Stimulated activated CD4-positive, alpha-beta T cell treated with anti-CD3 and anti-CD28 coated beads, Interleukin-2, amount 100 ng/mL, for 24 hours (primary cell): ENCODE measurements around the gene MAT1A.

ENCODE experiments used
- DNase-seq, 2 donors: peaks; one replicate each; pipeline ENCODE4 v3.0.0-alpha.2; 2020

The MAT1A gene

DNA sequence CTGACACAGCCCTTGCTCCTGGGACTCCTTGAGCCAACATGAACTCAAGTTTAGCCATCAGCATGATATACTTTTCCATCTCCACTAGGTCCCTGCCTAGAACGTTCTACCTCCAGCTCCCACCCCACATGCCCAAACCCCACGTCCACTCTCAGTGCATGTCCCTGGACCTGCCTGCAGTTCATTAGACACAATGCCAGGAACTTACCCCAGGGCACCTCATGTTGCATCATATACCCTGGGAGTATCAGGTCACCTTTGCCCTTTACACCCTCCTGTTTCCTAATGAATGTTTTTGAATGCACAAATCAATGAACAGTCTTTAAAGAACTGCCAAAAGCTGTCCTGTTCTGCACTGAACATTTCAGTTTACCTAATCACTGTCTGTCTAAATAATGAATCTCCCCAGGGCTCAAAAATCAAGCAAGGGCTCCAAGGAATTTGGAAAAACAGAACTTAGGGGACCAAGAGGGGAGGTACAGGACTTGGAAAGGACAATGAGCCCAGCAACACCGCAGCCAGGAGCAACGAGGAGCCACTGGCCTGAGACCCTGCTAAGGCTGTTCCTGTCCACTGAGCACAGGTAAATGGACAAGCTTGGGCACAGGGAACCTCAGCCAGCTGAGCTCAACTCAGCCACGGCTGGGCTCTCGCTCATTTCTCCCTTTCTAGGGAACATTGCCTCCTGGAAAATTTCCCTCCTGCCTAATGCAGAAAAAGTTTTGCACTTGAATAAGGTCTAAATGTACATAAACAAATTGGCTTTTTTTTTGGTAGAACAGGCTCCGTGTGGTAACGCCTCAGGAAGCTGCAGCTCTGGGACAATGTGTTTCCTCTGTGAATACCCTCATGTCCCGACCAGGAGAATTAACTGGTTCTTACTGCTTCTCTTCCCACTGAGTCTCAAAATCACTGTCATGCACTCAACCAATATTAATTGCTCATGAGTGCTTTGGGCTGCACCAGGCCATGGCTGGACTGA is 7.4 kb downstream of the MAT1A start:
- DNase-seq = no peak

- DNase-seq = no peak
Observed at GRCh38 chr10:80281292-80281691, 8.2 kb downstream of the MAT1A start.

DNA sequence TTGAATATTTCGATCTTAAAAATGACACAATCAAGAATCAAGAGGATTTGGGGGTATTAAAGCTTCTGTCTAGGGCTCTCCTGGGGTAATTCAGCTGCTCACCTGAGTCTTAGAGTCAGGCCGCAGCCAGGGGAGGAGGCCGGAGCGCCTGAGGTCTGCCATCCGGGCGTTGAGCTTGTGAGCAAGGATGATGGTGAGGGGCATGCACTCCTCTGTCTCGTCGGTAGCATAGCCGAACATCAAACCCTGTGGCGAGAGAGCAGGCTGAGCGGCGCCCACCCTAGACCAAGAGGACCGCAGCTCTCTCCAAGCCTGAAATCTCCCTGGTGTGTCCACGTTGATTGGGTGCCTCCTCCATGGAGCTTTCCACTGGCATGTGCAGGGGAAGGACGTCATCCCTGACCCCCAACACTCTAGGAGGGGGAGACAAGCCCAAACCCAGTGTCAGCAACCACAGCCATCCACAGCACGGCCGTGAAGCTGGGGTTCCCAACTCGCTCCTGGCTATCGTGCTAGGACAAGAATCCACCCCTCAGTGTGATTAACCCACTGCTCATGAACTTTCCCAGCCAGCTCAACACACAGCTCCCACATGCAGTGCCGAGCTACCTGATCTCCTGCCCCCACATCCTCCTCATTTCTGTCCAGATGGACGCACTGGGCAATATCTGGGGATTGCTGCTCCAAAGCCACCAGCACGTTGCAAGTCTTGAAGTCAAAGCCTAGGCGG is 9.2 kb downstream of the MAT1A start:
- no peak for DNase-seq

GRCh38 chr10:80279146-80279545 is 10.3 kb downstream of the MAT1A start:
- no peak for DNase-seq

DNA sequence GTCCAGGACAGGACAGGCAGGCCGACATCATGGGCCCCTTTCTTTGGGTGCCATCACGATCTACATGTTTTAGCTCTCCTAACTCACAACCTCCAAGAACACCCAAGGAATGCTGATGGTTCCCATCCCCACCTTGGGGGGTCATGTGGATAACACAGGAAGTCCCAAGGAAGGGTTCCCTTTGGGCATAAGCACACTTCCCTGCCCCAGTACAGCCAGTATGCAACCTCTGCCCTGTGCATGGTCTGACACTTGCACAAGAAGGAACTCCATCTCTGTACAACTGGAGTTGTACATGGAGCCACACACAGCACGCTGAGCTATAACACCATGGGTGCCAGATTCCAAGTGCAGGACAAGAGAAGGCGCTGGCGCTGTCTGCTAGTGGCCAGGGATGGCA is 11.0 kb downstream of the MAT1A start:
- DNase-seq = no peak

DNA sequence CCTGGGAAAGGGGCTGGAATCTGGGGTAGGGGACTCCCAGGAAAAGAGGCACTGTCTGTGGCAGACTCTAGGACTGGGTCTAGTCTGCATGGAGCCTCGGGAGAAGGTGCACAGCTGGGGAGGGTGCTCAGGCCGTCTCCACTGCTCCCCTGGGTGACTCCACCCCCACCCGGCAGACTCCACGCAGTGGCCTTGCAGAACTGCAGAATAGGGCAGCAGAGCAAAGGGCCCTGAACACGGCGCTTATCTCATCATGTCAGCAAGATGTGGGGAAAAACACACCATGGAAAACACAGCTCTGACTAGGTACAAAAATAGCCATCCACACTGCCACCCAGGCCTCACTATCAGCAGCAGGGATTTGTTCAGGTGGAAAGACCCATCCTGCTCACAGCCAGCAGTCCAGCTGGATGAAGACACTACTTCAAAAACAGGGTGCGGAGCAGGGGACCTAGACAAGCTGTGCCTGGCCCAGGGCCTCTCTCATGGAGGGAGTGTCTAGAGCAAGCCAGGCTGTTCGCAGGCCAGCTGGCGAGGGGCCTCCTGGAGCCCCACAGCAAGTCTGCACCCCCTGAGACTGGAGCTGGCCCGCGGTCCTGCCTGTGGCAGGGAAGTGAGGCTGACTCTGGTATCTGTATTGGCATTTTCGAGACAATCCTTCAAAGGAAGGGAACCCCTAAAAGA is 11.7 kb downstream of the MAT1A start:
- no peak for DNase-seq

DNA sequence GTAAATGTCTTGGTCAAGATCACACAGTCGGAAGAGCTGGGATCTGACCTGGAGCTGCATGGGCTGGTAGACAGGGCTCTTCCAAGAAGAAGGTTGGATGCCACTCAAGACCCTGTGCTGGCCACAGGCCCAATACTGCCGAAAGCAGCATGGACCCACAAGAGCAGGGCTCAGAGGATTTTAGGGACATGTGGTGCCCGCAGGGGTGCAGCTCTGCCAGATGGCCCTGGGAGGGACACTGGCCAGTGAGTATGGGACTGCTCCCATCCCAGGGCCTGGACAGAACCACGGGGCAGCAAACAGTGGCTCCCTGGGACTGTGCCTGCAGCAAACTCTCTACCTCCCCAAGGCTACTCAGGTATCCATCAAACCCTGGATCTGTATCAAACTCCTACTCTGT is 12.4 kb downstream of the MAT1A start:
- DNase-seq = no peak

GRCh38 chr10:80276335-80276734 is 13.1 kb downstream of the MAT1A start:
- DNase-seq = no peak

DNA sequence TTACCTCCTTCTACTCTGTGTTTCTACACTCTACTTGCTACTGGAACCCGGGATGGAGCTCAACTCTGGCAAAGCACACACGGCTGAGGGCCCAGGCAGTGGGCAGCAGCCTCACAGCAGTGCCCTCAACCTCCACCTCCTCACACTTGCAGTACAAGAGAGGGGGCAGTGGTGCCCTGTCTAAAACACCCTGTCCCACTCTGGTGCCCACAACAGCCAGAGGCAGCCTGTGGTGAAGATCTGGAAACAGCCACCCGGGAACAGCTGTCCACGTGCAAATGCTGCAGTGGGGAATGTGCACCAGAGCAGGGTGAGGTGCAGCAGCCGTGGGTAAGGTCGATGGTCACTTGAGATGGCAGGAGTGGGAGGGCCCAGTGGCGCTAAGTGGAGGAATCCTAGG is 13.7 kb downstream of the MAT1A start:
- no peak for DNase-seq

DNA sequence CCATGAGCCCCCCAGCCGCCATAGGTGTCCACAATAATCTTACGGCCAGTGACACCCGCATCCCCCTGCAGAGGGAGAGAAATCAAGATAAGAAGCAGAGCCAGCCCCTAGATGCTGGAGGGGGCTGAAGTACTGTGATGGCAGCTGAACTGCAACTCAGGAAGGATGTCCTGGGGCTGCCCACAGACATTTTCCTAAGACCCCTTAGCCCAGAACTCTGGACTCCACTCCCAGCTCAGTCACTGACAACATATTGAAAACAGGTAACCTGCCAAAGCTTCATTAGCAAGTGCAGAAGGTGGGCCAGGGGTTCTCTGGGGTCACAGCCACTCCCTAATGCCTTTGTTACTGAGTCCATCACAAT is 14.3 kb downstream of the MAT1A start:
- no peak for DNase-seq

DNA sequence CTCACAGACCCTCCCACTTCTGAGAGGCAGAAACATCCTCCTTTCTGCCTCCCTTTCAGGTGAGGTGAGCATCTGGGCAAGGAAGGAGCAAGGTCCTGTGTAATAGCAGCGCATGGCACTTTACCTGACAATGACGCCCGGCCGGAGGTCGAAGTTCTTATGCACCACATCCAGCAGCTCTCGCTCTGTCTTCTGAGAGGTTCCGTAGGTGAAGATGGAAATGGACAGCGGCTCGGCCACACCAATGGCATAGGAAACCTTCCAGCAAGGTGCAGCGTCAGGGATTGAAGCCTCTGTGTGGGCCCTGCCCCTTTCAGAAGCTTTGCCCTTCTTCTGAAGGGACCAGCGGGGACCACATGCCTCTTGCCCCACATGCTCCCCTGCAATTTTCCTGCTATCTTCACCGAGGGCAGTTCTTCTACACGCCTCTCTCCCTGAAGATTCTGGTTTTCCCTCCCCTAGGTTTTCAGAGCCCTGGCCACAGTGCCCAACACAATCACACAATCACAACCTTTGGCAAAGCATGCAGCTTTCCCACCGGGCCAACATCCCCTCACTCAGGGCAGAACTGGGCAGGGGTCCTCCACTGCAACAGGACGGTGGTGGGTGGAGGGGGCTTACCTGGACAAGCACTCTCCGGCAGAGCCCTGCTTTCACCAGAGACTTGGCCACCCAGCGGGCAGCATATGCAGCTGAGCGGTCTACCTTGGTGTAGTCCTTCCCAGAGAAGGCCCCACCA is 14.9 kb downstream of the MAT1A start:
- no peak for DNase-seq

DNA sequence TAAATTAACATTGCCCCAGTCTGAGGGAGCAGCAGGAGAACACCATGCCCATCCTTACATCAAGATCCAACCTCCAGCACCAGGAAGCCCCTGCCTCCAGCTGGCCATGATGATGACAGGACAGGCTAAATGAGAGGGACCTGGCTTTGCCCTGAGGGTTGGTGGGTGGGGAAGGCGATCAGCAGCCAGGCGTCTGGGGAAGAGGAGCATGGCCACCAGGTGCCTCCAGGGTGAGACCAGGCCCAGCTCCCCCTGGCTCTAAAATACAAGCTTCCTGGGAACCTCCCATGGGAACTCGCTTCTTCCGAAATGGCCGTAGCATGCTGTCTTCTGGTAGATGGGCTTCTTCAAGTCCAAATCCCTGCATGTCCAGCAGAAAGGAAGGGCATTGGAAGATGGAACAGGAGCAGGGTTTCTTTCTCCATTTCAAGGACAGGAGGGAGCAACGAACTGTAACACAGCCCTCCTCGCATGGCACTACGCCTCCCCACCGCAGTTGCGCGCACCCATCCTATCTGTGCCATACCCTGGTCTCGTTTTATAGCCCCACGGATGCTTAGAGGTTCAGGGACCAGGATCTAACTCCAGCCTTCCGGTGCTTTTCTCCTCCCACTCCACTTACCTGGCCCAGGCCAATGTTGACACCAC is 15.8 kb downstream of the MAT1A start:
- no peak for DNase-seq

- no peak for DNase-seq
Observed at GRCh38 chr10:80272793-80273522, 16.5 kb downstream of the MAT1A start.

DNA sequence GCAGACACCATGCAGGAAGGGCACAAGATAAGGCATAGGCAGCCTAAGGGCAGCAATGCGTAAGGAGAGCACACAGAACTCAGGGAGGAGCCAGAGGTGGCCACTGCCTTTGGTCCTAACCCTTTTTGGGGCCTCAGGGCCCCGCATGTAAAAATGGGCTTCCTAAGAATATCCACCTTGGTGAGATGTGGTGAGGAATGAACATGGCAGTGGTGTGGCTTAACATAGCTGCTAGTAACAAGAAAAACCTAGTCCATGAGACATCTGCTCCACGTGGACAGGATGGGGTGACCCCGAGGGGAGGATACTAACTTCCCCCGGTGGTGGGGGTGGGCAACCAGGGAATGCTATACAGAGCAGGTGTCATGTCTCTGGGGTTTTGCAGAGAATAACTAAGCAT is 18.0 kb downstream of the MAT1A start:
- no peak for DNase-seq

- no peak for DNase-seq
Observed at GRCh38 chr10:80270887-80271286, 18.6 kb downstream of the MAT1A start.

GRCh38 chr10:80268938-80269588 is 20.4 kb downstream of the MAT1A start:
- no peak for DNase-seq

GRCh38 chr10:80268266-80268665 is 21.2 kb downstream of the MAT1A start:
- no peak for DNase-seq

DNA sequence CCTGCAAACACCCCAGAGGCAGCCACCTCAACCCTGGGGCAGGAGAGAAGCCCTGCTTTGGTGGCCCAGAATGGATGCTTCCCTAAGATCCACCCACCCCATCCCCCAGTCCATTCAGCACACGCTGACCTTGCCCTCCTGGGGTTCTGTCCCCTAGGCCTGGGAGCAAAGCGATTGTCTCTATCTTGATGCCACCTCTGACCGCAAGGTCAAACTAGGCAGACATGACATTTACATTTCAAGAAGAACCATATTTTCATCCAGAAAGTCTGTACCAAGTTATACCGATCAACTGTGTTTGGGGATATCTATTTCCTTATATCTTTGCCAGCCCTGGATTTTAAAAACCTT is 23.0 kb downstream of the MAT1A start:
- no peak for DNase-seq

- DNase-seq = no peak
Observed at GRCh38 chr10:80265740-80266512, 23.5 kb downstream of the MAT1A start.
